ENCODE results near the gene ANKRD39. TPM values are rescaled to one million over a fixed set of nuclear protein-coding genes. Genes with fewer than 3 reads are reported as not detected.

Gene ANKRD39
- total RNA-seq, 2 donors from 2014 or later, result 9.5 to 11.7 TPM

DNA sequence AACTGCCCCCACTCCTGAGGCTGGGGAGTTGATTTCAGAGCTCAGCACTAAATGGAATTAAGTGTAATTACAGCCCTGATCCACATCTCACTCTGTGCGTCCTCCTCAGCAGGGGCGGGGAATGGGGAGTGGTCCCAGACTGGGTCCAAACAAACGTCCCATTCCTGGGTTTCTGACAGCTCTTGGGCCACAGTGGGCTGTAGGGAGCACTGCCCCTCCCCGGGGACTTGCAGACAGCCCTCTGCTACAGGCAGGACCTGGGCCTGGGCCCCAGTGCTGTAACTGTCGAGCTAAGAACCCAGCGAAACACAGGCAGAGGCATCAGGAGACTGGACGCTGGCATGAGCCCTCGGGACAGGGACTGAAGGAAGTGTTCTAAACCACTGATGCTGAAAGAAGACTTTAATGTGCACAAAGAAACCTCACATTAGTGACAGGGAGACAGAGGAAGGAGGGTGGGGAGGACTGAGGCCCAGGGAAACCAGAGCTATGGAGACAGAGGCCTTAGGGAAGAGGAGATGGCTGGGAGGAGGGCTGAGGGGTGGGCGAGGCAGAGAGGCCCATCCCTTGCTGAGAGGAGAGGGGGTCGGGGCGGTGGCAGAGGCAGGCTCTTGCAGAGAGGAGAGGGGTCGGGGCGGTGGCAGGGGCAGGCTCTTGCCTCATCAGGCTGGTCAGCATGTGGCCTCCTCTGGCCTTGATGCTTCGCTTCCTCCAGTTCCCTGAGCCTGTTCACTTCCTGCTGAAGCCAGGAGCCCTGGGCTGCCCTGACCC is 17.9 kb upstream of the ANKRD39 start:
- intact Hi-C loops (cut with DNase I, micrococcal nuclease), result no loop called here

GRCh38 chr2:96874198-96874831 is 16.5 kb upstream of the ANKRD39 start:
- no peak for DNase-seq
- ATAC-seq, result no peak
- intact Hi-C loops (cut with DNase I, micrococcal nuclease), result no loop called here

More for the DNA sequence above, 17.9 kb upstream of the ANKRD39 start:
- DNase-seq (no peak), ATAC-seq (no peak)

DNA sequence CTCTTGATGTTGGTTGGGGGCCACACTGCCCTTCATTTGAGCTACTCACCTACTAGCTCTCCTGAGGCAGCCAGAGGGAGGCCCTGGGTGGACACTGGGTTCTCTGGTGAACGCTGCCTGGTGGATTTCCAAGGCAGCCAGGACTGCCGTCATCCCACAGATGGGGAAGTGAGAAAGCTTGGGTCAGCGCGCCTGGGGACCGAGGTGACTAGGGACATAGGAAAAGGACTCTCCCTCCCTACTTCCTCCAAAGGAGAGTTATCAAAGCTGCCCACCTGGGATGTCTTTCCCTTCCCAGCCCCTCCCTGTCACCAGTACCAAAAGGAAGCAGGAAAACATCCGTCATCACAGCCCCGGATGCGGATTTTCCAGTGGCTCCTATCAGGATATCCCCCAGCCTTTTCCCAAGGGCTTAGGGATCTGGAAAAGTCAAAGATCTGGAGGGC is 15.9 kb upstream of the ANKRD39 start:
- no peak for DNase-seq
- no peak for ATAC-seq
- intact Hi-C loops (cut with DNase I, micrococcal nuclease), result no loop called here

GRCh38 chr2:96872591-96873349 is 15.0 kb upstream of the ANKRD39 start:
- DNase-seq (no peak), ATAC-seq (no peak)
- intact Hi-C loops (cut with DNase I, micrococcal nuclease), result no loop called here

DNA sequence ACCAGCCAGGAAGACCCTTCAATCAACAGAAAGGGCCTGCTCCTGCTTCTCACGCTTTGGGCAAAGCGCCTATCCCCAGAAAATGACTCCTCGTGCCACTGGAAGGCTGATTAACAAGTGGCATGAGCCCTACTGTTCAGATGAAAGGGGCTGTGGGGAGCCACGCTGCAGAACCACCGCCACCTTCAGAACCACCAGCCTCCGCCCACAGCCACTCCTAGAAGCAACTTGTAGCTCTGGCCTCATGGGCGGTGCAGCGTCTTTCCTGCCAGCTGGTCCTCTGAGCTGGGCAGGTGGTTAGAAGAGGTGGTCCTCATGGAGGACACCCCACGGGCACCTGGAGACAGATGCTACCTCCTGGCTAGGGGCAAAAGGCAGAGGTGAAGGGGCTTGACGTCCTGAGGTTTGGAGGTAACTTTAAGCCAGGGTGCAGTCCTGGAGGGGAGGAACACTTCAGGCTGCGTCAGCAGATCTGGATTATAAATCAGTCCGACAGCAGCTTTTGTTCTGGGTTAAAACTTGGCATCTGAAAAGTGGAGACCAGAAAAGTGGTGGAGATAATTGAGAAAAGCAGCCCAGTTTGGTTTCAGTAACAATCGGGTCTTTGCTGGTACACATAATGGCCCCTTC is 12.9 kb upstream of the ANKRD39 start:
- DNase-seq (peak; percentile 73 to 75), ATAC-seq (peak; percentile 56)
- intact Hi-C loops (cut with DNase I, micrococcal nuclease), result no loop called here

DNA sequence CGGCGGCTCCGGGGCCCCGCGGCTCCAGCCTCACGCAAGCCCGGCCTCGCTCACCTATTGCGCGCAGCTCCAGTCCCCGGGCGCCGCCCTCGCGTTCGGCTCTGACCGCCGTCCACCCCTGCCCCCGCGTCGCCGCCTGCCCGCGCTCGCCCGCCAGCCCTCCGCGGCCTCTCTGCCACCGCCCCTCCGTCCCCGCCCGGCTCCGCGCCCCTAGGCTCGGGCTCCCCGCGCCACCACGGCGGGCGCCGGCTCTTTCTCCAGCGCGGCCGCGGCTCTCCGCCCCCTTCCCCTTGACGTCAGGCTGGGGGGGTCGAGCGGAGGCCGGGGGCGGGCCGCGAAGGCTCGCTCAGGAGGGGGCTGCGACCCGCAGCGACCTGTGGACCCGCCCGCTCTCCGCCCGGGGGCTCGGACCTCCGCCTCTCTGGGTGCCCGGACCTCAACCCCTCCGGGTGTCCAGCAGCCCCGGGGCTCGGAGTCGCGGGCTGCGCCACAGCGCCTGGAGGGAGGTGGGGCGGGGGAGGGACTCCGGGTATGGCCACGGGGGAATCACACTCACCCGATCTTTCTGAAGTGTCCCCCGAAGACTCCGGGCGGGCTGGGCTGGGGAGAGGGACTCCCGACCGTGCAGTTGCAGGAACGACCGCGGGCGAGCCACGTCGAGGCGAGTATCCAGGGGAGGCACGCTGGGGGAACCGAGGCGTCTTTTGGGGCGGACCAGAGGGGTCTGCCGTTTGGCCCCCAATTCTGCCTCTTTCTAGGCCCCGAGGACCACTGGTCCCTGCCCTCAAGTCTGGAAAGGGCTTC is 12.2 kb upstream of the ANKRD39 start, which contains the start of gene SEMA4C:
SEMA4C (minus strand) TSS at position 259 of the 804 bp plus-strand sequence. CDS start 2,194 bp downstream, outside the sequence.
- intact Hi-C loops (cut with DNase I, micrococcal nuclease), result loop anchor here in 1 of 2 donors (5.0 kb wide), 1 partner anchor 82 kb away; no protein-coding TSS in a partner anchor
- DNase-seq (peak in 1 of 2 donors; percentile 73), ATAC-seq (peak; percentile 50)

DNA sequence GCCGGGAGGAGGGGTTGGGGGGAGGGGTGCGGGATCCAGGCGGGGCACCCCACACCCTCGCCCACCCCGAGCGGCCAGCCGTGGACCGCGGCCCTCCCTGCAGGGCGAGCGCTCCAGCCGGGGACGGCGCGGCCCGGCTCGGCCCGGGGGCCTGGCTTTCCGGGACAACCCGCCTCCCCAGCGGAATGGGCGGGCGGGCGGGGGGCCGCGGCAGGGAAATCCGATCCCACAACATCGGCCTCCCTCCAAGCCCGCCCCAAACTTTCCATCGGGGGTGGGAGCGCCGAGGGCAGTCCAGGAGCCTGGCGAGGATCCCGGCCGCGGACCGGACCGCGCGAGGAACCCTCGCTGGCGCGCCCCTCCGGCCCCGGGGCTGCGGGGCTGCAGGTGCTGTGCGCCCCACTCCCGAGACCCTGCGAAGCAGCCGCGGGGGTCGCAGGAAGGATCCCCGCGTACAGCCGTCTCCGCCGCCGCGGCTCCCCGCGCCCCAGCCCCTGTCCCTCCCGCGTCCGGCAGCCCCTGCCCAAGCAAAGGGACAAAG is 11.5 kb upstream of the ANKRD39 start:
- intact Hi-C loops (cut with DNase I, micrococcal nuclease), result loop anchor here in 1 of 2 donors (5.0 kb wide), 1 partner anchor 83 kb away; no protein-coding TSS in a partner anchor
- peak; percentile 61 to 75 for DNase-seq
- ATAC-seq, result peak; percentile 27

DNA sequence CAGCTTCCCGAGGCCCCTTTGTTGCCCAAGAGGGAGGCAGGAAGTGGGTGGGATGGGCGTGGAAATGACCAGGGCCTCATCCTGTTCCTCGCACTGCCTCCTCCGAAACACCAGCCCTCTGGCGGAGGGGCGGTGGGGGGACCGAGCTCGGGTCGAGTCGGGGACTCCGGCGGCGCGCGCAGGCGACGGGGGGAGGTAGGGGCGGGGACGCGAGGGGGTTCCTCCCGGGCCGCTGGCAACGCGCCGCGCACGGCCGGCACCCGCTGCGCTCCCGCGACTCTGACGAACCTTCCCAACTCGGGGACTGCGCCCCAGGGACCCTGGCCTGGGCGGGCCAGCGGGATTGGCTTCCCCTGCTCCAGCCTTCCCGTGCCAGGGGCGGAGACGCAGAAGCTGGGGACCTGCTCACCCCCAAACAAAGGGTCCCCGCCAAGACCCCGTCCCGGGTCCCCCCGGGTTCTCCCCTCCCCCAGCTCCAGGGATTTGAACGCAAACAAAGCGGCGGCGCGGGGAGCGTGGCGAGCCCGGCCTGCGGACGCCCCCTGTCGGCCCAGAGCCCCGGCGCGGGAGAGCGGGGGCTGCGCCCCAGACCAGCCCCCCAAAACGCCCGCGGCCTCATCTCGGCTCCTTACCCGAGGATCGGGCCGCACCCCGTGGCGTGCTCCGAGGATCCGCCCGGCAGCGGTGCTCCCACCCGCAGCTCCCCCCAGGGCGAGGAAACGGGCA is 10.9 kb upstream of the ANKRD39 start:
- intact Hi-C loops (cut with DNase I, micrococcal nuclease), result loop anchor here in 1 of 2 donors (5.0 kb wide), 1 partner anchor 84 kb away; no protein-coding TSS in a partner anchor

GRCh38 chr2:96867756-96868554 is 10.1 kb upstream of the ANKRD39 start:
- ATAC-seq (peak; percentile 18), DNase-seq (no peak)
- intact Hi-C loops (cut with DNase I, micrococcal nuclease), result loop anchor here in 1 of 2 donors (5.0 kb wide), 1 partner anchor 84 kb away; no protein-coding TSS in a partner anchor

More for the DNA sequence above, 10.9 kb upstream of the ANKRD39 start:
- ATAC-seq (peak; percentile 61), DNase-seq (peak; percentile 82 to 91)

GRCh38 chr2:96866986-96867755 is 9.4 kb upstream of the ANKRD39 start:
- DNase-seq (no peak), ATAC-seq (no peak)
- intact Hi-C loops (cut with DNase I, micrococcal nuclease), result loop anchor here in 1 of 2 donors (5.0 kb wide), 1 partner anchor 85 kb away; no protein-coding TSS in a partner anchor

DNA sequence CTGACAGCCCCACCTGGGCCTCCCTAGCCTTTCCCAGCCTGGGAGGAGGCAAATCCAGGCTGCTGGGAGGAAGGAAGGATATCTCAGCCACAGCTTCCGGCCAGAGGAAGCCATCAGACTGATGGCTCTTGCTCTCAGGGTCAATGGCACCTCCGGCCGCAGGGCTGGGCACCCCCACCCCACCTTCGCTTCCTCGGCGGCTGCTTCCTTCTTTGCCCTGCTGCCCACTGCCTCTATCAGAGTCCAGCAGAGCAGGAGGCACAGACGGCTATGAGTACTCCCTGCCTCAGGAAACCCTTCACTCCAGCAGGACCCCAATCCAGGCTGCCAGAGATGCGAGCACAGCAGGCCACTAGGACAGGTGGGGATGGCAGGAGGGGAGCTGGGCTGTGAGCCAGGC is 8.8 kb upstream of the ANKRD39 start:
- no peak for ATAC-seq
- intact Hi-C loops (cut with DNase I, micrococcal nuclease), result loop anchor here in 1 of 2 donors (5.0 kb wide), 1 partner anchor 86 kb away; no protein-coding TSS in a partner anchor
- DNase-seq, result no peak

- ATAC-seq (no peak), DNase-seq (no peak)
- intact Hi-C loops (cut with DNase I, micrococcal nuclease), result loop anchor here in 1 of 2 donors (5.0 kb wide), 1 partner anchor 86 kb away; no protein-coding TSS in a partner anchor
Measured at GRCh38 chr2:96866149-96866548, 8.3 kb upstream of the ANKRD39 start.

DNA sequence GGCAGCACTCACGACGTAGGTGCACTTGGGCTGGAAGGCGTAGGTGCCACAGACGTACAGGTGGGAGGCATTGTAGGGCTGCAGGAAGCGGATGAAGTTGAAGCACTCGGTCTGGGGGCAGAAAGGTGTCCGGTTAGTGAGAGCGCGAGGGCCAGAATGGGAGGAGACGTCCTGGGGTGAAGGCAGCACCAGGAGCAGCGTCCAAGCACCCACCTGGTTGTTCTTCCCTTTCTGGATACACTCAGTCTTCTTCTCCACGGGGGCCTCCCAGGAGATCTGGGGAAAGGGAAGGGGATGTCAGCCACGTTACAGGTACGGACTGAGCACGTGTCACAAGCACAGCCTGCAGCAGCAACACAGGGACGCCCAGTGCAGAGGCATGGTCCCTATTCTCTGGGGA is 7.8 kb upstream of the ANKRD39 start:
- intact Hi-C loops (cut with DNase I, micrococcal nuclease), result loop anchor here in 1 of 2 donors (5.0 kb wide), 1 partner anchor 87 kb away; no protein-coding TSS in a partner anchor
- ATAC-seq (no peak), DNase-seq (no peak)

DNA sequence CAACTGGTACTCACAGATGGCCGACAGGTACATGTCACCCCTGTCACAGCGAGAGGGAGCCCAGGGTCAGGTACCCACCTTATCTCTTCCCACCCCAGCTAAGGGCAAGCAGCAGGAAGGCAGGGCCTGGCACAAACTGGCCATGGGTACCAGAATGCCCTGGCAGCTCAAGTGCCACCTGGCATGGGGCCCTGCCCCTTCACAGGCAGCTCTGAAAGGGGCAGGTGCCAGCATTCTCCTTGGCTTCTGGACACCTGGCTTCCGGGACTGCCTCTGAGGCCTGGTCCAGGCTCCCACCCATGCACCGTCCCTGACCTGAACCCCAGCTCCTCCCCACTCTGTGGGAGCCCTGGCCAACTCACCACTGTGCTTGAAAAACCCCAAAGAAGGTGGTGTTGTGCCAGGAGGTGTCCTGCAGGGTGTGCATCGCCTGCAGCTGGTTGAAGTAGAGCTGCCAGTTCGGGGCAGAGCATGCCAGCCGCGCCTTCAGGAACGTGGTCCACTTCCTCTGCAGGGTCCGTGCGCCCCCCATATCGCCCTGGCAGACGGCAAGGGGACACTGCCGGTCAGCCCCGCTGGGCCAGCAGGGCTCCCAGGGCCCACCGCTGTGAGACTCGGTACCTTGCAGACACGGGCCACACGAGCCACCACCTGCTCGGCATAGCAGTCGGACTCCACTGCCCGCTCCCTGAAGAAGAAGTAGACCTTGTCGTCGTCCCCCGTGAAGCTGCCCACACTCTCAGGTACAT is 6.7 kb upstream of the ANKRD39 start:
- intact Hi-C loops (cut with DNase I, micrococcal nuclease), result loop anchor here in 1 of 2 donors (5.0 kb wide), 1 partner anchor 88 kb away; no protein-coding TSS in a partner anchor
- DNase-seq (no peak), ATAC-seq (no peak)

Measured in left colon (tissue), 2 donors.